Measurements from ENCODE around the gene PTPRR. TPM values are rescaled to one million over a fixed set of nuclear protein-coding genes. Genes with fewer than 3 reads are reported as not detected.

The PTPRR gene
- total and polyA plus RNA-seq, 11 donors = 0.21 to 1.0 (median 0.40) TPM; not detected in 1

GRCh38 chr12:70626180-70626579, 294.4 kb downstream of the PTPRR start:
- H3K27me3 ChIP-seq = no peaks in the 10 kb centered on the region
- WGBS, 4 donors = 77 to 94% (median 93%) methylated on average over 3 of the region's 3 CpGs
- no peaks in the 10 kb centered on the region for H3K9me3 ChIP-seq
- H3K27ac ChIP-seq = no peak overlapping the region
- no peak overlapping the region for H3K4me3 ChIP-seq
- ATAC-seq = no peak
- no peak for TF ChIP-seq CTCF (IDR thresholded peaks at IDR 0.05)
- TF ChIP-seq POLR2A (IDR thresholded peaks at IDR 0.05) = no peak
- H3K36me3 ChIP-seq = peaks cover 0 to 4% (median 0%) of the 10 kb centered on the region in 9 donors
- H3K4me1 ChIP-seq = peaks cover 0 to 14% (median 0%) of the 10 kb centered on the region in 12 donors
- intact Hi-C loops (cut with DNase I) = no loop called here
- no peak for DNase-seq

- Histone ChIP-seq H3K27me3 (no peaks in the 10 kb centered on the region), H3K4me3 (no peak overlapping the region), H3K36me3 (peaks cover 0 to 10% (median 0%) of the 10 kb centered on the region in 9 donors), H3K27ac (peak overlapping the region in 1 of 12 donors; percentile 31), H3K9me3 (no peaks in the 10 kb centered on the region), H3K4me1 (peaks cover 0 to 24% (median 4%) of the 10 kb centered on the region in 12 donors)
- TF ChIP-seq POLR2A (IDR thresholded peaks at IDR 0.05) = no peak
- no peak for TF ChIP-seq CTCF (IDR thresholded peaks at IDR 0.05)
- WGBS, 4 donors = 71 to 82% (median 78%) methylated on average over 5 of the region's 5 CpGs
- intact Hi-C loops (cut with DNase I) = no loop called here
- DNase-seq (no peak), ATAC-seq (no peak)
These were observed 300.9 kb downstream of the PTPRR start for GRCh38 chr12:70619471-70620152.

- Histone ChIP-seq H3K4me1 (peaks cover 0 to 30% (median 7%) of the 10 kb centered on the region in 12 donors), H3K4me3 (no peak overlapping the region)
- intact Hi-C loops (cut with DNase I) = no loop called here
These were observed 302.2 kb downstream of the PTPRR start for GRCh38 chr12:70618371-70618770.

More at GRCh38 chr12:70618371-70618770, 302.2 kb downstream of the PTPRR start:
- no peaks in the 10 kb centered on the region for H3K27me3 ChIP-seq
- DNase-seq (no peak), ATAC-seq (no peak)
- H3K27ac ChIP-seq = peak overlapping the region in 3 of 12 donors; percentile 11 to 36 (median 30)
- WGBS, 4 donors = 77 to 89% (median 81%) methylated on average over 4 of the region's 4 CpGs
- TF ChIP-seq CTCF (IDR thresholded peaks at IDR 0.05) (no peak), POLR2A (IDR thresholded peaks at IDR 0.05) (no peak)
- H3K36me3 ChIP-seq = peaks cover 0 to 10% (median 0%) of the 10 kb centered on the region in 9 donors
- no peaks in the 10 kb centered on the region for H3K9me3 ChIP-seq

Measured in heart left ventricle (tissue), 16 donors.